Activated naive CD4-positive, alpha-beta T cell treated with anti-CD3 and anti-CD28 coated beads, Interleukin-2, amount 10 ng/mL, durations not matched to agents 7 days and 5 days (primary cell): ENCODE data around the gene CCDC33.

ENCODE experiments used
- CTCF ChIA-PET: fragments of 350-600 bp; sonication (Branson Sonifier 250); formaldehyde crosslinking; loops from one replicate; lab custom pipeline; 2021; ENCODE audit warnings: antibody characterized with exemption; lab: Charles Lee
- DNase-seq: peaks from one replicate; pipeline ENCODE4 v3.0.0-alpha.2; 2020
- H3K27ac Mint-ChIP-seq: one replicate; pipeline ENCODE4 v1.8.0; 2021; ENCODE audit warnings: mild to moderate bottlenecking, moderate library complexity, mixed read lengths
- H3K27me3 Mint-ChIP-seq: one replicate; pipeline ENCODE4 v1.8.0; 2021; ENCODE audit warnings: mild to moderate bottlenecking, mixed read lengths
- H3K36me3 Mint-ChIP-seq: one replicate; pipeline ENCODE4 v1.8.0; 2021; ENCODE audit warnings: mixed read lengths
- H3K4me1 Mint-ChIP-seq: one replicate; pipeline ENCODE4 v1.8.0; 2021; ENCODE audit warnings: mixed read lengths
- H3K4me3 Mint-ChIP-seq: one replicate; pipeline ENCODE4 v1.8.0; 2021; ENCODE audit warnings: mild to moderate bottlenecking, moderate library complexity, mixed read lengths
- H3K9me3 Mint-ChIP-seq: one replicate; pipeline ENCODE4 v1.8.0; 2021; ENCODE audit warnings: mixed read lengths

Gene CCDC33

DNA sequence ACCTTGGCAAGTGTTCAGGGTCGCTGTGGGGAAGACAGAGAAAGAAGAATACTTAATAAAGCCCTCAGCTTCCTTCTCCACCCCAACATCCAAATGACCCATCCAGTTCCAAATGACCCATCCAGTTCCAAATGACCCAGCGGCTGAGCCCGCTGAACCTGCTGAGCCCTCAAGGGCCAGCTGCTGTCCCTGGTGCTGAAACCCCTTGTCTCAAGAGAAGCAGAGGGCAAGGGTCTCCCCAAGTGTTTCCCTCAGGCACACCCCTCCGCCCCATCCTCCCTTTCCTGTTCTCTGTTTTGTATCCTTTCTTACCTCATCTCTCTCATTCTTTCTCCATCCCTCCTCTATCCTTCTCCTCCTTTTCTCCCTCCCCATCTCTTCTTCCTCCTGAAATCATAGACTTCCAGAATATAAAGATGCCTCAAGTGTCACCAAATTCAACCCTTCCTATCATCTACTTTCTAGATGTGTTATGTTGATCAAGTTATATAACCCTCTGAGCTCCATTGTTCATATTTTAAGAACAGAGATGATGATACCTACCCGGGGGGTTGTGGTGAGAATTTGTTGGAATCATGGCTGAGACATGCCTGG is 29.0 kb downstream of the CCDC33 start:
- Mint-ChIP-seq H3K9me3 (no peaks in the 10 kb centered on the region), H3K36me3 (no peaks in the 10 kb centered on the region), H3K27me3 (peaks cover 39% of the 10 kb centered on the region), H3K27ac (no peak overlapping the region), H3K4me3 (no peak overlapping the region), H3K4me1 (no peaks in the 10 kb centered on the region)
- CTCF ChIA-PET = no interaction called here
- DNase-seq = peak; percentile 56

DNA sequence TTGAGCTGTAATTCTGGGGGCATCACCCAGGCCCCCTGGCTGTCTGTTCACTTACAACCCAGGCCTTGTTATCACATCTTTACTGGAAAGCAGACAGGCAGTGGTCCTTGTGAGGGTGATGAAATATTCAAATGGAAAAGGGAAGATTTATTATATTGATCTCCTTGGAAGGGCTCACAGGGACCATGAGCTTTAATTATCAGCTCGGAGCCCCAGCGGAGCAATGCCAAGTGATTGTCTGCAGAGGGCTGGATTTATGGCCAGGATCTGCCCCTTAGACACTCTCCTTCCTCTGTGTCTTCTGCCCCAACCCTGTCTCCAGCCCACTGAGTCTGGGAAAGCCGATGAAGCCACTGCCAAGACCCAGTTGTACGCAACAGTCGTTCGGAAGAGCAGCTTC is 31.9 kb downstream of the CCDC33 start:
- Mint-ChIP-seq H3K27me3 (peaks cover 44% of the 10 kb centered on the region), H3K4me1 (no peaks in the 10 kb centered on the region), H3K9me3 (no peaks in the 10 kb centered on the region), H3K4me3 (no peak overlapping the region), H3K27ac (no peak overlapping the region), H3K36me3 (no peaks in the 10 kb centered on the region)
- DNase-seq = no peak
- CTCF ChIA-PET = no interaction called here

DNA sequence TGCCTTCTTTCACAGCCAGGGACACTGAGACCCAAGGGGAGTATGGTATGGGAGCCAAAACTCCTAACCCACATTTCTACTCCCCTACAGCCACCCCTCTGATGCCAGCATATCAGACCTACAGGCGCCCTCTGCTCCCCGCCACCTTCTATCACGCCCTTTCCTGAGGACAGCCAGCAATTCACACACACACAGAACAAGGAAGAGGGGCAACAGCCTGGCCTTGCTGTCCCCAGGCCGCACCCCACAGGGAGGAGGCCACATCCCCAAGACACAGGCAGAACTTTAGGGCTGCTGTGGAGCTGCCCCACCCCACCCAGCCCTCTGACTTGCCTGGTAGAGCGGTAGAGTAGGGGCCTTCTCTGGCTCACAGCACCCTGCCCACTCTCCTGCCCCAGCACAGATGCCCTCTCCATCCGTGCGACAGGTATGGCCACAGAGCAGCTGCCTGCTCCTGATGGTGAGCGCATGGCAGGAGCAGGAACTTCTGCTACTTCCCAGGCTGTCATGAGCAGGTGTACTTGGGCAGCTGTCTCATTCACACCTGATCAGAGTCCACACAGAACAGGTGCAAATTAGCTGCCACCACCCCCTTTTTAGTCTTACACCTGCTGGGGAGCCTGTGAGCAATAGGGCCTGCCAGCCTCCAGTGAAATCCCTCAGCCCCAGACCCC is 33.4 kb downstream of the CCDC33 start:
- H3K27me3 Mint-ChIP-seq = peaks cover 44% of the 10 kb centered on the region
- CTCF ChIA-PET = no interaction called here
- no peaks in the 10 kb centered on the region for H3K4me1 Mint-ChIP-seq
- no peak overlapping the region for H3K27ac Mint-ChIP-seq
- H3K36me3 Mint-ChIP-seq = no peaks in the 10 kb centered on the region
- DNase-seq = no peak
- no peaks in the 10 kb centered on the region for H3K9me3 Mint-ChIP-seq
- no peak overlapping the region for H3K4me3 Mint-ChIP-seq

DNA sequence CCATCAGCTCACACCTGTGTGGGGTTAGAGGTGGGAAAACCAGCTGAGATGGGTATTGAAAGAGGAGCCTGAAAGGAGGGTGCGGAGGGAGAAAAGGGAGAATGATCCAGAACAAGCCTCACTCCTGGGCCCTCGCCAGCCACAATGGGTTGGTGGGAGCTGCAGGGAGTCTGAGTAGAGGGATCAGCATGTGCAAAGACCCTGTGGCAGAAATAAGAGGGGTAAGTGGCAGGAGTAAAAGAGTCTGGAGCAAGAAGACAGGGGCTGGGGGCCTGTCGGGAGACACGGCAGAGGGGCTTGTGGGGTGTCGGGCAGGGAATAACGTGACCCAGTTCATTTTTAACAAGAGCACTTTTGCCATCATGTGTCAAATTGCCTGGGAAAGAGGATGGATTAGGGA is 34.0 kb downstream of the CCDC33 start:
- no peaks in the 10 kb centered on the region for H3K36me3 Mint-ChIP-seq
- no peaks in the 10 kb centered on the region for H3K9me3 Mint-ChIP-seq
- H3K27me3 Mint-ChIP-seq = peaks cover 38% of the 10 kb centered on the region
- CTCF ChIA-PET = no interaction called here
- no peak overlapping the region for H3K27ac Mint-ChIP-seq
- no peaks in the 10 kb centered on the region for H3K4me1 Mint-ChIP-seq
- no peak for DNase-seq
- H3K4me3 Mint-ChIP-seq = no peak overlapping the region

DNA sequence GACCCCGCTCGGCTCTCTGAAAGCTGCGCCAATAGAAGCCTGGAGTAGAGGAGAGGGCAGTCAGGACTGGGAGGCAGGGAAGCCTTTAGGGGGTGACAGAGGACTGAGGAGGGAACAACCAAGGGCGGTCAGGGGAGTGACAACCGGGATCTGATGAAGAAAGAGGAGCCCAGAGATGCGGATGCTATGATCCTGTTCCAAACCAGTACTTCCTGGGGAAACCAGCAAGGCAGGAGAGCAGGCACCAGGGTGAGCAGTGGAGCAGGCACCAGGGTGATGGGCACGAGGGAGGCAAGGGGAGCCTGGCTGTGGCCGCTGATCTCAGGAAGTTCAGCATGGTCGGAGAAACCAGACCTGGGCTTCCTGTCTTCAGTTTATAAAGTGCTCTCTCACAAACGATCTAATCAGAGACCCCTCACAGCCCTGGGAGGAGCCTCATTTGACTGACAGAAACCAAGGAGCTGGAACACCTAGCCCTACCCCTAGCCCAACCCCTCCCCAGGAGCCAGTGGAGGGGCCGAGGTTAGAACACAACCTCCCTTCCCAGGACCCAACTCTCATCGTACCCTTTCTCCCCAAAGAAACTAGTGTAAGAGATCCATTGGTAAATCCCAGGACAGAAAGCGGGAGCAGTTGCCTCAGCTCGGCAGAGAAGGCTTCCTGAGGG is 34.9 kb downstream of the CCDC33 start:
- Mint-ChIP-seq H3K36me3 (no peaks in the 10 kb centered on the region), H3K4me3 (no peak overlapping the region), H3K27me3 (peaks cover 36% of the 10 kb centered on the region), H3K27ac (no peak overlapping the region), H3K9me3 (no peaks in the 10 kb centered on the region), H3K4me1 (no peaks in the 10 kb centered on the region)
- CTCF ChIA-PET = no interaction called here
- no peak for DNase-seq

DNA sequence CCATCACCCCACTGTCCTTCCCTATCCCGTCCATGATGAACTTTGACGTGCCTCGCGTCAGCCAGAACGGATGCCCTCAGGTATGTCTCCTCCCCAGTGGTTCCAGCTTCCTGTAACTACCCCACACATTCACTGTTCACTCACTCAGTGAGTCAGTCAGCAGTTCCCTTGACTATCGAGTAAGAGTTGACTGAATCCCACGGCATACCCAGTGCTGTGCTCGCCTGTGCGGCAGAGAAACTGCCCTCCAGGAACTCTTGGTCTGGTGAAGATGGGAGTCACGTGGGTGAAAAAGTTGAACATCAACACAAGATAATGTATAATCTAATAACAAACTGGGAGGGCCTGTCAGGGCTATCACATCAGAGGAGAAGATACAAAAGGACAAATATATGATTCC is 36.7 kb downstream of the CCDC33 start:
- CTCF ChIA-PET = no interaction called here
- H3K36me3 Mint-ChIP-seq = no peaks in the 10 kb centered on the region
- peaks cover 30% of the 10 kb centered on the region for H3K27me3 Mint-ChIP-seq
- no peak overlapping the region for H3K27ac Mint-ChIP-seq
- DNase-seq = no peak
- H3K9me3 Mint-ChIP-seq = no peaks in the 10 kb centered on the region
- H3K4me1 Mint-ChIP-seq = no peaks in the 10 kb centered on the region
- H3K4me3 Mint-ChIP-seq = no peak overlapping the region

DNA sequence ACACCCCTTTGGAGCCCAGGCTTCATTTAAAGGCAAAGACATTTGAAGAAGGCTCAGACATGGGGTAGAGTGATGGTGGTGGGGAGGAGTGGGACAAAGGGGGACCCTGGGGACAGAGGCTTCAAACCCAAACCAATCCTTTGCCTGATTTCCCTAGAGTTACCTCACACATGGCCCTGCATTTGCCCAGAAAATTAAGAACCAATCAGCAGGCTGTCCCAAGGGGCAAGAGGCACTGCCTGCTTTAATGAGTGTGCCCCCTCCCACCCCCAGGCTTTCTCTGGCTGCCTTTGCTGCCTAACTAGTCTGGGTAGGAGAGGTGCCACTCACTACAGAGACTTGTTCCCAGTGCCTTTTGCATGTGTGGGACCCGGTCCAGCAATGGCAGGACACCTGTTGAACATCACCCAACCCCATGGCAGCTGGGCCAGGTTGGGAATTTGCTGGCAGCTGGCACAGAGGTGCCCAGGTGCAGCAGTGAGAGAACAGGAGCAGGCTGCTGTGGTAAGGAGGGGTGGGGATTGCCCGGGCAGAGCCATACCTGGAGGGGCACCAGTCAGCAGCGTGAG is 38.4 kb downstream of the CCDC33 start:
- Mint-ChIP-seq H3K27ac (no peak overlapping the region), H3K4me1 (no peaks in the 10 kb centered on the region), H3K4me3 (no peak overlapping the region), H3K27me3 (peaks cover 24% of the 10 kb centered on the region), H3K36me3 (no peaks in the 10 kb centered on the region), H3K9me3 (no peaks in the 10 kb centered on the region)
- CTCF ChIA-PET = no interaction called here
- DNase-seq = no peak

DNA sequence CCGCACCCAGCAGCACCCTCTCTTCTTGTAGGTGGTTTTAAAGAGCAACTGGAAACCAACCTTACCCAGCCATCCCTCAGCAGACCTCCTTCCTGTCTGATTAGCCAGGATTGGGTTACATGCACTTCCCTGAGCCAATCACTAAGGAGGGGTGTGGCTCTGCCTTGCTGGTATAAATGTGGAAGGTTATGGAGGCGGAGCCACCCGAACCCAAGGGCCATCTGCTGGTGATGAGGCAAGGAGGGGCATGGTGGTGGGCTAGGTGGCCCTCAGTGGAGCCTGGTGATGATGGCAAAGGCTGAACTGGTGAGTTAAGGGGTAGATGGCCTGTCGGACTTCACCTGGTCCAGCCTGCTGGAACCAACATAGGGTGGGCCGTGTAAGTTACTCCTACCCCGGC is 39.8 kb downstream of the CCDC33 start:
- H3K4me1 Mint-ChIP-seq = no peaks in the 10 kb centered on the region
- H3K9me3 Mint-ChIP-seq = no peaks in the 10 kb centered on the region
- H3K27me3 Mint-ChIP-seq = peaks cover 18% of the 10 kb centered on the region
- H3K27ac Mint-ChIP-seq = no peak overlapping the region
- no peak for DNase-seq
- H3K4me3 Mint-ChIP-seq = no peak overlapping the region
- CTCF ChIA-PET = no interaction called here
- H3K36me3 Mint-ChIP-seq = no peaks in the 10 kb centered on the region

DNA sequence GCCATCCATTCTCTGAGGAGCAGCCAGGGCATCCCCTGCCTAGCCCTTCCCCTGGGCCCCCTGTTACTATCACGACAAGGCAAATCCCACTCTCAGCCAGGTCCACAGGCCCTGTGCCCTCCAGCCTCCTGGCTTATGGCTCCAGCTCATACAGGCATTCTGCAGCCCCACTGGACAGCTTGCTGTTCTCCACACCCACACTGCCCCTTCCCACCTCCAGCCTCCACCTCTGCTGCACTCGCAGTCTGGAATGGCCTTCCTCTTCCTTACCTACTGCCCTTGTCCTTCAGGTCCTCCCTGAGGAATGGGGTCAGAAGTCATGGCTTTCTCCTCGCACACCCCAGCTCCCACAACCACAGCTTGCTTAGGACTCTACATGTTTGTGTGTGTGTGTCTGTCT is 40.4 kb downstream of the CCDC33 start:
- CTCF ChIA-PET = no interaction called here
- Mint-ChIP-seq H3K36me3 (no peaks in the 10 kb centered on the region), H3K27ac (no peak overlapping the region), H3K9me3 (no peaks in the 10 kb centered on the region), H3K4me1 (no peaks in the 10 kb centered on the region), H3K4me3 (no peak overlapping the region), H3K27me3 (peaks cover 12% of the 10 kb centered on the region)
- no peak for DNase-seq

DNA sequence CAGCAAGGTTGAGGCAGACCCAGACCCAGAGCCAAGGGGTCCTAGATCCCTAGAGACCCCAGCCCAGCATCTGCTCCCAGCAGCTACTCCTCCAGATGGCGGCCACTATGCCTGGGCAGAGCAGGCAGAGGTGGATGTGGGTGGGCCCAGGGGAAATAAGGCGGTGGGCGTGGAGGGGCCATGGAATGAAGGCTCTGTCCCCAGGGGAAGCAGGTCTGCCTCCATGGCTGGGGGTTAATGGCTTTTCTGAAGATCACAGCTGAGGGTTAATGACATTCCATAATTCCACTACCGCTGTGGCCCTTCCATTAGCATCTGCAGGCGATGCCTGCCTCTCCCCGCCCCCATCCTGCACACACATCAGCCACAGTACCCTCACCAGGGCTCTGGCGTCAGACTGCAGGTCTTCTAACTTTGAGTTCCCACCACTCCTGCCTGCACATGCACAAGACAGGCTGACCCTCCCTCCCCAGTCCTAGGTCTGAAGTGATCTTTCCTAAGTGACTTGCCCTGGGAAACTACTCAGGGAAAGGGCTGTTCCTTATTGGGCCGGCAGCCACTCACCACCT is 41.2 kb downstream of the CCDC33 start:
- no peak for DNase-seq
- Mint-ChIP-seq H3K9me3 (no peaks in the 10 kb centered on the region), H3K36me3 (no peaks in the 10 kb centered on the region), H3K27ac (no peak overlapping the region), H3K4me1 (no peaks in the 10 kb centered on the region), H3K4me3 (no peak overlapping the region), H3K27me3 (peaks cover 12% of the 10 kb centered on the region)
- CTCF ChIA-PET = no interaction called here

DNA sequence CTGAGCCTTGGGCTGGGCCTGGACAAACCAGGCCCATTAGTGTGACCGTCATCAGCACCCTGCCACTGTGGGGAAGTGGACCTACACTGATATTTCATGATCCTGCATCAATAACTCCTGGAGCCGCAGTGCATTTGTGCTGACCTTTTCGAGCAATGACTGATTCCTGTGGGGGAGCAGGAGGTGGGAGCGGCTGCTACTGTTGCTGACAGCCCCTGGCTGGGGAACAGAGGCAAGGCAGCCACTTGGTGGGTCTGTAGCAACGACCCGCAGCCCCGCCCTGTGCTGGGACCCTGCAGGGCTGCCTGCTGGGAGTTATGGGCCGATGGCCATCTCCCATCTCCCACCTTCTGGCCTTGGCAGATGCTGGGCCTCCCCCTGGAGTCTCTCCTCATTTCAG is 42.1 kb downstream of the CCDC33 start:
- no peak for DNase-seq
- Mint-ChIP-seq H3K36me3 (no peaks in the 10 kb centered on the region), H3K4me1 (no peaks in the 10 kb centered on the region), H3K4me3 (no peak overlapping the region), H3K27ac (no peak overlapping the region), H3K27me3 (peaks cover 18% of the 10 kb centered on the region), H3K9me3 (no peaks in the 10 kb centered on the region)
- CTCF ChIA-PET = no interaction called here

DNA sequence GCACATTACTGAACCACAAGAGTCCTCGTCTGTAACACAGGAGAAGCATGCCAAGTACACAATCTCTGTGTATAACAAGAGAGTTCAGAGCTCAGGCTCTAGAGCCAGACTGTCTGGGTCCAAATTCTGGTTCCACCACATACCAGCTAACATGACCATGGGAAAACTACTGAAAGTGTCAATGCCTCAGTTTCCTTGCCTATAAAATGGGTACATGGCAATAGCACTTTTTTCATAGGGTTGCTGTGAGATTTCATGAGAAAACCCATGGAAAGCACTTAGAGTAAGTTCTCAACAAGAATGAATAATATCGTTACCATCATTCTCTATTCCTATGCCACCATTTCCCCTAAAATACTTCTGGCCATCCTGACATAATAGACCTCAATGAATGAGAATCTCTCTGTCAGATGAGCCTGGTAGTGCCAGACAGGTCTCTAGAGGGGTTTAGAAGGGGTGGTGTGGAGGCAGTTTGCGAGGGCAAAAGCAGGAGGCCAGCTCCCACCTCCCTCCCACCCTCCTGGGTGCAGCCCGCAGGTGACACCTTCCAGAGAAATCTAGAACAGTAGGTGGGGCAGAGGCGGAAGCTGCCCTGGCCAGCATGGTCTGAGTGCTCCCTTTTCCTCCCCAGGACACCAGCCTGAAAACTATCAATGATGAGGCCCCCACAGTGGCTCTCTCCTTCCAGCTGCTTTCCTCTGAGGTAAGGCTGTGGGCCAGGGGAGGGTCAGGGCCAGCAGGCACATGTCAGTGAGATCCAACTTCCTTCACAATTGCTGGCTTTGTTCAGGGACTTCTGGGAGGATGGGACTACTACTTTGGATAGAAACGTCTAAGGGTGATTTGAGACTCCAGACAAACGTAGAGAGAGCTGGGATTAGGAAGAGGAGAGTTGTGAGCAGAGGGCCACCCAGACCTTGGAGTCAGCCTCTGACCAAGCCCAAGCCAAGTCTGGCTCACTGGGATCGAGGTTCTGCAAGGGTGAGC is 45.3 kb downstream of the CCDC33 start:
- no peaks in the 10 kb centered on the region for H3K9me3 Mint-ChIP-seq
- H3K27me3 Mint-ChIP-seq = peaks cover 25% of the 10 kb centered on the region
- no peak overlapping the region for H3K4me3 Mint-ChIP-seq
- H3K36me3 Mint-ChIP-seq = no peaks in the 10 kb centered on the region
- no peaks in the 10 kb centered on the region for H3K4me1 Mint-ChIP-seq
- CTCF ChIA-PET = interaction anchor here (1.0 kb wide), 1 partner anchor 32 kb away, joined by 3 read pairs; no protein-coding TSS in a partner anchor
- DNase-seq = no peak
- H3K27ac Mint-ChIP-seq = no peak overlapping the region

DNA sequence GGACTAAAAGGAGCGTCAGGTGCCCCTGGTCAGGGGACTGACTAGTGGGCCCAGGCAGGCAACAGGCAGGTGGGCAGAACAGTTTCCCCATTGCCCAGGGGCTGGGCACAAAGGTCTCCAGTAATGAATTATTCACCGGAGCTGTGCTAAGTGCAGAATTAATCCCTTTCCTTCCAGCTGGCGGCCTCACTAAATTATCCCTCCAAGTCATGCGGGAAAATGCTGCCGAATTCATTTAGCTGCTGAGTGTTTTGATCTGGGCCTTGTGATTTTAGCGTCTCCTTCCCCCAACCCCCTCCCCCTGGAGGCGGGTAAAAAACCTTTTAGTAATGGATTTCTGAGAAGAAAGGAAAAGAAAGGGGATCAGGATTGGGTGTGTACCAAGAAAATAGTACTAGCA is 47.2 kb downstream of the CCDC33 start:
- Mint-ChIP-seq H3K4me1 (no peaks in the 10 kb centered on the region), H3K27me3 (peaks cover 27% of the 10 kb centered on the region)

DNA sequence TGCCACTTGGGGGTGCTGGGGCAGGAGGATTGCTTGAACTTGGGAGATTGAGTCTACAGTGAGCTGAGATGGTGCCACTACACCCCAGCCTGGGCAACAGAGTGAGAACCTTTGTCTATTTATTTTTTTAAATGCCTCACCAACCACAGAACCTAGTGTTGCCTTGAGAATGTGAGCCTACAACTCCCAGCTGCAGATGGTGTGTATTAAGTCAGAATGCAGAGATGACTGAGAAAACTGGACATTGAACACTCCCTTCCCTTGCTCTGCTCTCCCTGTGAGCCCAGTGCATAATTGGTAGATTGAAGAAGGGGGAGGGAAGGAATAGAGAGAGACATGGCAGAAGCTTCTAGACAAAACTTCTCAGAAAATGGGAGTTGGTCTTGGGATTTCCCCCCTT is 53.5 kb downstream of the CCDC33 start:
- Mint-ChIP-seq H3K27me3 (peaks cover 30% of the 10 kb centered on the region), H3K9me3 (no peaks in the 10 kb centered on the region), H3K4me3 (no peak overlapping the region), H3K27ac (no peak overlapping the region), H3K4me1 (no peaks in the 10 kb centered on the region), H3K36me3 (no peaks in the 10 kb centered on the region)
- CTCF ChIA-PET = interaction anchor here (1.9 kb wide), 1 partner anchor 18 kb away, joined by 7 read pairs; no protein-coding TSS in a partner anchor
- DNase-seq = no peak

More for the DNA sequence above, 47.2 kb downstream of the CCDC33 start:
- Mint-ChIP-seq H3K9me3 (no peaks in the 10 kb centered on the region), H3K27ac (no peak overlapping the region), H3K4me3 (no peak overlapping the region), H3K36me3 (no peaks in the 10 kb centered on the region)
- no peak for DNase-seq
- CTCF ChIA-PET = no interaction called here
